KOPT-K1 (cell line): Measurements from ENCODE around the gene COL9A2.

ENCODE experiments used
- H3K27ac ChIP-seq: fragments of 200-600 bp; sonication (generic); 2 replicates; pipeline ENCODE4 v1.5.1; 2016; ENCODE audit warnings: antibody characterized with exemption, mild to moderate bottlenecking, low read depth, low read length; ENCODE audit not compliant: poor library complexity, severe bottlenecking
- H3K36me3 ChIP-seq: fragments of 200-600 bp; sonication (generic); 2 replicates; pipeline ENCODE4 v1.5.1; 2017; ENCODE audit warnings: antibody characterized with exemption, mild to moderate bottlenecking, low read length, moderate library complexity; ENCODE audit not compliant: insufficient read depth
- H3K9me3 ChIP-seq: fragments of 200-600 bp; sonication (generic); 2 replicates; pipeline ENCODE4 v1.5.1; 2017; ENCODE audit warnings: antibody characterized with exemption, low read length, mild to moderate bottlenecking; ENCODE audit not compliant: insufficient read depth, poor library complexity, severe bottlenecking

The COL9A2 gene

GRCh38 chr1:40301066-40301465 lies 16.0 kb downstream of the COL9A2 start:
- Histone ChIP-seq H3K36me3 (no peaks in the 10 kb centered on the region), H3K9me3 (no peaks in the 10 kb centered on the region), H3K27ac (no peak overlapping the region)

- Histone ChIP-seq H3K9me3 (no peaks in the 10 kb centered on the region), H3K36me3 (no peaks in the 10 kb centered on the region), H3K27ac (no peak overlapping the region)
These were observed 16.4 kb downstream of the COL9A2 start for GRCh38 chr1:40300651-40301050.

DNA sequence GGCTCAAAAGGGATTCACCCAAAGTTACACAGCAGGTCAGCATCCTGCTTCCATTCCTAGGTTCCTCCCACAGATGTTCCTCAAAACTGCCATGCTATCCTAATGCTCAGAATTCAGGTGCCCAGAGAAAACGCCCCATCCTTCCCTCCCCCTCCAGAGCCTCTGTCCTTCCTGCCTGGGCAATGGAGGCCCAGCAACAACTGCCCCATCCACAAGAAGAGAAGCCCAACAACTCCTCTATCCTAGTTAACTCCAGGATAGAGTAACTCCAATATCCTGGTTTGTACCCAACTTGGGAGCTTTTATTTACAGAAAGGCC lies 16.9 kb downstream of the COL9A2 start:
- H3K9me3 ChIP-seq = no peaks in the 10 kb centered on the region
- H3K36me3 ChIP-seq = no peaks in the 10 kb centered on the region
- H3K27ac ChIP-seq = no peak overlapping the region

DNA sequence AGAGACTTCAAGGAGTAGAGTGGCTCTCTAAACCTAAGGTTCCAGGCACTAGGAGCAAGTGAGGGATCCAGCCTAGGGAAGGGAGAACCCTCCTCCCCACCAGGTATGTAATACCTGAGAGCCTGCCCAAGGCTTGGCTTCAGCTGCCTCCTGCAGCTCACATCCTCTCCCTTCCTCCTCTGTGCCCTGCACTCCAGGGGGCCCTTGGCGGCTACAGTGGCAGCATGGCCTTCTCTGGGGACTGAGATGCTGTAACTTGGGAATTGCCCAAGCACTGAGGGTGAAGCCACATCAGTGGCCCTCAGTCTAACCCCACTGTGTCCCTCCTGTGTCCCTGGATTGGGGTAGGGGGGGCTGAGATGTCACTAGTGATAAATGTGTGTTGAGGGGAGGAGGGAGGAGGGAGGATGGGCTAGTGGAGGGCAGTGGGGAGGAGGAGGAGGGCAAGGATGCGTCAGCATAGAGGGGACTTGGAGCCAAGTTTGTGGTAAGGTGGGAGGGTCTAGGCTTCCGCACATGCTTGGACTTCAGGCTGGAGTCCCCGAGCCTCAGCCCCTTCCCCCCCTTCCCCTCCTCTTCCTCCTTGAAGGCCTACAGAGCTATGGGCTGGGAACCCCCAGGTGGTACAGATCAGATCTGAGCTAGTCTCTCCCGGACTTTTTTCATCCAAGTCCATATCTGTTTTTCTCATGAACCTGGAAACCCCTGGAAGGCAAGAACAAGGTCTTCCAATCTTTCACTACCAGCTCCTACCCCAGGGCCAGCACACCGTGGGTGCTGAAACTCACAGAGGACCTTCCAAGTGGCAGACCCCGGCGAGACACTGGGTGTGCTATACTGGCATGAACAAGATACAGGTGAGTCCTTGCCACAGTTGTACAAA lies 17.5 kb downstream of the COL9A2 start:
- H3K9me3 ChIP-seq = no peaks in the 10 kb centered on the region

DNA sequence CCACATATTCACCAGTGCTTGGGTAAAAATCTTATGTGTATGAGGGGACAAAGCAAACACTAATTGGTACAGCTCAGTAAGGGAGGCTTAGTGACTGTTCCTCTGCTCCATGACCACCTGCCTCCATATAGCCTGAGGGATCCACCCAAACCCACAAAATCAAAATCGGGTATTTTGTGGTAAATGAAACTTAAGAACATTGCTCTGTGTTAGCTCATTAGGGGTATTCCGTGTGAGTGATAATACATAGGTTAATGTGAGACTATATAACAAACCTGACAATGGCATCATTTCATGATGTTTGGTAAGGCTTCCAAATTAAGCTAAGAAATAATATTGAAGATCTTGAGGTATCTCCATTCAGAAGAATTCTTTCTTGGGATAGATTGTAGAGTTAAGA lies 25.8 kb downstream of the COL9A2 start:
- Histone ChIP-seq H3K27ac (no peak overlapping the region), H3K9me3 (no peaks in the 10 kb centered on the region), H3K36me3 (peaks cover 86% of the 10 kb centered on the region)

More for the DNA sequence above, 17.5 kb downstream of the COL9A2 start:
- Histone ChIP-seq H3K36me3 (peaks cover 4% of the 10 kb centered on the region), H3K27ac (no peak overlapping the region)

- Histone ChIP-seq H3K9me3 (no peaks in the 10 kb centered on the region), H3K27ac (no peak overlapping the region), H3K36me3 (peaks cover 86% of the 10 kb centered on the region)
These were observed 35.2 kb downstream of the COL9A2 start for GRCh38 chr1:40281853-40282252.

- no peak overlapping the region for H3K27ac ChIP-seq
- peaks cover 91% of the 10 kb centered on the region for H3K36me3 ChIP-seq
- H3K9me3 ChIP-seq = no peaks in the 10 kb centered on the region
These were observed 41.0 kb downstream of the COL9A2 start for GRCh38 chr1:40276122-40276521.

DNA sequence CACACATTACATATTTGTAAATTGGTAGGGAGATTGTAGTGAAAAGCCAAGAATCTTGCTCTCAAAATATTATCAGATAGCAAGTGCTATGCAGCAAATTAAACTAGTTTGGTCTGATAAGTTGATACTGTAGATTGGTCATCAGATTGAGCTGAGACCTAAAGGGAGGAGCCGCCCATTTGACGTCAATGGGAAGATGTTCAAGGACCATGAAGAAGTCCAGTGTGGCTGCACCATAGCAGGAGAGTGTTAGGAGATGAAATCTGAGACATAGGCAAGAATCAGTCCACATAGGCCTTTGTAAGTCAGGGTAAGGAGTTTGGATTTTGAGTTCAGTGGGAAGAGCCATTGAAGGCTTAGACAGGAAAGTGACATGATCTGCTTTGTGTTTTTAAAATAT lies 42.8 kb downstream of the COL9A2 start:
- Histone ChIP-seq H3K9me3 (no peaks in the 10 kb centered on the region), H3K36me3 (peaks cover 93% of the 10 kb centered on the region), H3K27ac (no peak overlapping the region)

DNA sequence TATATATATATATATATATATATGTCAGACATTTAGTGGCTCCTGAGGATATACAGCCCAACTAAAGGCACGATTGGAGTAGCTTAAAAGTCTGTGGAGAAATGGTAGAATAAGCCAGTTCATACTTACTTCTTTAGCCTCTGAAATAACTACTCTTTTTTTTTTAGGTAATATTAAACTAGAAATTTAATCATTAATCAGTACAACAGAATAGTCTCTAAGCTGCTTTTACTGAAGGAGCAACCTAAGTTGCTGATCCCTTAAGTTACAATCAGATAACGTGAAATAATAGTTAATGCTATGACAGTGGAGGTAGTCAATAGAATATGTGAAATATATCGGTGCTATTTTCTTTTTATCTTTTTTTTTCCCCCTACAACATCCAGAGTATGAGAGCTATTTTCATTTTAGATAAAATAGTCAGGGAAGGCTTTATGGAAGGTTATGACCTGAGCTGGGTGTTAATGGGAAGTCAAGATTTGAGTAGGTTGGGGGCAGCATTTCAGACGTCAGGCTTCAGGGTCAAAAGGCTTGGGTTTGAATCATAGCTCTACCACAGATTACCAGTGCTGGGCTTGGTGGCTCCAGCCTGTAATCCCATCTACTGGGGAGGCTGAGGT lies 43.4 kb downstream of the COL9A2 start:
- Histone ChIP-seq H3K36me3 (peaks cover 93% of the 10 kb centered on the region), H3K9me3 (no peaks in the 10 kb centered on the region), H3K27ac (no peak overlapping the region)

- H3K36me3 ChIP-seq = peaks cover 95% of the 10 kb centered on the region
These were observed 44.4 kb downstream of the COL9A2 start for GRCh38 chr1:40272653-40273213.

GRCh38 chr1:40270152-40270834 lies 46.8 kb downstream of the COL9A2 start:
- H3K27ac ChIP-seq = no peak overlapping the region

More at GRCh38 chr1:40272653-40273213, 44.4 kb downstream of the COL9A2 start:
- no peaks in the 10 kb centered on the region for H3K9me3 ChIP-seq
- H3K27ac ChIP-seq = no peak overlapping the region

GRCh38 chr1:40268211-40268610 lies 48.9 kb downstream of the COL9A2 start:
- H3K27ac ChIP-seq = no peak overlapping the region
- H3K36me3 ChIP-seq = peaks cover 95% of the 10 kb centered on the region
- no peaks in the 10 kb centered on the region for H3K9me3 ChIP-seq

More at GRCh38 chr1:40270152-40270834, 46.8 kb downstream of the COL9A2 start:
- H3K9me3 ChIP-seq = no peaks in the 10 kb centered on the region
- H3K36me3 ChIP-seq = peaks cover 91% of the 10 kb centered on the region

- peaks cover 95% of the 10 kb centered on the region for H3K36me3 ChIP-seq
- H3K27ac ChIP-seq = no peak overlapping the region
- no peaks in the 10 kb centered on the region for H3K9me3 ChIP-seq
These were observed 49.3 kb downstream of the COL9A2 start for GRCh38 chr1:40267767-40268187.

- no peak overlapping the region for H3K27ac ChIP-seq
- no peaks in the 10 kb centered on the region for H3K9me3 ChIP-seq
- peaks cover 95% of the 10 kb centered on the region for H3K36me3 ChIP-seq
These were observed 50.1 kb downstream of the COL9A2 start for GRCh38 chr1:40266786-40267535.
